Measurements from ENCODE around the gene TP53RK. TPM values are rescaled to one million over a fixed set of nuclear protein-coding genes. Genes with fewer than 3 reads are reported as not detected.

Gene TP53RK
- total and polyA plus RNA-seq, 2 donors (not counting 1 experiment from before 2014, with no cell fraction given): 3.1 to 22.5 TPM

DNA sequence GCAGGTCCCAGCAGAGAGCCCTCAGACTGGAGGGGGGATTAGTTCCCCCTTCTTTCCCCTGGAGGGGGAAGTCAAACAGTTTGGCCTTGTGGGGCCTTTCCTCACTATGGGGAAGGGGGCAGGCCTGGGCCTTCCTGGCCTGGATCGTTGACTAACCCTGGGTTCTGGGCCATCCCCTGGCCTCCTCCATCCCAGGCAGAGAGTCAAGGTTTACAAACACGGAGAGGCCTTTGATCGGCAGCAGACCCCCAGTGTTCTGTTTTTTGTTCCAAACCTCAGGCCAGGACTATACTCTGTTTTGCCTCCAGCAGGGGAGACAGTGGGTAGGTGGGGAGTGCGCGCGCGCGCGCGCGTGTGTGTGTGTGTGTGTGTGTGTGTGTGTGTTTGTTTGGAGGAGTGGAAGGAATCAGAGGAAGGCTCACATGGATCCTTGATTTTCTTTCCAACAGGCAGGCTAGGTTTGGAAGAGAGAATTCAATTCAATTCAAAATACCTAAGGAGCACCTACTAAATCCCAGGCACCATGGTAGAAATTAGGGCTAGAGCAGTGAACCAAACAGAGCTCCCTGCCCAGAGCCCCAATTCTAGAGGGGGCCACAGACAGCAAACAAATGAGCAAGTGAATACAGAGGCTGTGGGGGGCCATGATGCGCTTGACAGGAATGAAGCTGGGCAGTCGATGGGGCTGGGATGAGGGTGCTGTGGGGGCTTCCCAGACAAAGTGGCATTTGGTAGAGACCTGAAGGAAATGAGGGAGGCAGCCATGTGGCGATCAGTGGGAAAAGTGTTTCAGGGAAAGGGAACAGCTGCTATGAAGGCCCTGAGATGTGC, 14.8 kb downstream of the TP53RK start:
- no peaks in the 10 kb centered on the region for H3K4me1 ChIP-seq (ENCODE audit: control insufficient read depth in 2 of 2, insufficient read depth in 2 of 2, low read length in 2 of 2)
- WGBS (ENCODE audit: insufficient coverage): 85% methylated on average over 8 of the region's 14 CpGs
- Mint-ChIP-seq H3K4me1 (no peaks in the 10 kb centered on the region), H3K4me3 (no peak overlapping the region), H3K27me3 (peaks cover 6% of the 10 kb centered on the region), H3K27ac (no peak overlapping the region), H3K9me3 (ENCODE audit: insufficient read depth) (peaks cover 7% of the 10 kb centered on the region)
- peaks cover 0 to 2% (median 0%) of the 10 kb centered on the region in 4 experiments for H3K27me3 ChIP-seq (replicated peaks in 1 of 4; ENCODE audit: control extremely low read depth in 1 of 4, control insufficient read depth in 3 of 4, insufficient read depth in 4 of 4, low read length in 3 of 4)
- intact Hi-C loops (cut with micrococcal nuclease): no loop called here
- POLR2A ChIA-PET: no interaction called here
- H3K9ac ChIP-seq (ENCODE audit: low read length): no peak overlapping the region
- no peak for TF ChIP-seq CTCF (IDR thresholded peaks at IDR 0.05)
- TF ChIP-seq EZH2 (IDR thresholded peaks at IDR 0.05; ENCODE audit: borderline replicate concordance, insufficient read depth, low read depth, low read length, poor library complexity, severe bottlenecking): no peak
- H3K27ac ChIP-seq (ENCODE audit: low read length in 2 of 2): no peak overlapping the region
- no peaks in the 10 kb centered on the region for H4K20me1 ChIP-seq (ENCODE audit: control insufficient read depth, insufficient read depth, low read length, poor library complexity, severe bottlenecking)
- no peak for DNase-seq
- H3K79me2 ChIP-seq (ENCODE audit: control insufficient read depth, insufficient read depth, low read length): no peaks in the 10 kb centered on the region
- no peak overlapping the region for H3K4me2 ChIP-seq (replicated peaks; ENCODE audit: low read depth, low read length, poor library complexity, severe bottlenecking)
- no peaks in the 10 kb centered on the region for H3K36me3 ChIP-seq (replicated peaks in 1 of 2; ENCODE audit: control extremely low read depth in 1 of 2, control insufficient read depth in 1 of 2, extremely low read depth in 1 of 2, insufficient read depth in 2 of 2, low read length in 1 of 2)
- peaks cover 0 to 12% (median 9%) of the 10 kb centered on the region in 3 donors for H3K9me3 ChIP-seq (ENCODE audit: control extremely low read depth in 1 of 3, control insufficient read depth in 2 of 3, insufficient read depth in 1 of 3, low read length in 2 of 3)
- CTCF ChIA-PET: interaction anchor here (1.1 kb wide), 1 partner anchor 26 kb away, joined by 3 read pairs; no protein-coding TSS in a partner anchor
- no peak overlapping the region for H2AFZ ChIP-seq (ENCODE audit: insufficient read depth, low read depth, low read length, poor library complexity, severe bottlenecking)
- H3K4me3 ChIP-seq (ENCODE audit: control extremely low read depth in 1 of 5, extremely low read depth in 1 of 5, insufficient read depth in 1 of 5, low read depth in 2 of 5, low read length in 4 of 5): no peak overlapping the region
- ATAC-seq (ENCODE audit: low read depth): no peak

Measured in B cell (primary cell).